GM12878 (cell line): ENCODE data around the gene C1QTNF5.

Experiments
- CTCF ChIP-seq, 3 experiments: IDR thresholded peaks in 2 of 3; conservative IDR thresholded peaks in 1 of 3; 2 replicates each; pipeline ENCODE4 v1.5.1; 2011; ENCODE audit warnings: low read depth in 3 of 3, low read length in 3 of 3, mild to moderate bottlenecking in 3 of 3, control low read depth in 2 of 3, moderate library complexity in 2 of 3, inconsistent platforms in 1 of 3, mixed read lengths in 1 of 3; ENCODE audit not compliant: control insufficient read depth in 2 of 3, insufficient read depth in 1 of 3; ENCODE audit errors: extremely low read depth in 1 of 3
- NFYA ChIP-seq: IDR thresholded peaks from 2 replicates; pipeline ENCODE4 v1.6.1; 2011; ENCODE audit warnings: low read depth, mild to moderate bottlenecking, low read length, improper control_type of control experiment, borderline replicate concordance
- PKNOX1 ChIP-seq: fragments of 450-650 bp; IDR thresholded peaks from 2 replicates; pipeline ENCODE4 v1.6.1; 2016; ENCODE audit warnings: mild to moderate bottlenecking
- POLR2A ChIP-seq: IDR thresholded peaks from 2 replicates; pipeline ENCODE4 v1.6.1; 2011; ENCODE audit warnings: low read depth, mild to moderate bottlenecking, low read length
- POLR2AphosphoS2 ChIP-seq: IDR thresholded peaks from 2 replicates; pipeline ENCODE4 v1.6.1; 2011; ENCODE audit warnings: low read depth, mild to moderate bottlenecking, low read length, improper control_type of control experiment, moderate library complexity

GRCh38 chr11:119298726-119299125 lies 42.0 kb downstream of the C1QTNF5 start:
- no peak for TF ChIP-seq POLR2A
- no peak for TF ChIP-seq NFYA
- TF ChIP-seq CTCF (IDR thresholded peaks at IDR 0.05 in 2 of 3, conservative IDR thresholded peaks at IDR 0.05 in 1 of 3; ENCODE audit: control insufficient read depth in 2 of 3, extremely low read depth in 1 of 3, insufficient read depth in 1 of 3, low read depth in 3 of 3, low read length in 3 of 3), result no peak
- TF ChIP-seq POLR2AphosphoS2, result no peak
- no peak for TF ChIP-seq PKNOX1
